Tibial nerve (tissue), 4 donors: ENCODE results near the gene TENM4.

ENCODE experiments used
- CTCF ChIP-seq, 5 experiments: fragments of 200-600 bp in 3 of 5; fragments of 450-650 bp in 2 of 5; sonication (generic) in 3 of 5; IDR thresholded peaks; one replicate each; pipeline ENCODE4 v1.5.1; 2016 to 2019; ENCODE audit warnings: antibody characterized with exemption in 5 of 5, mild to moderate bottlenecking in 3 of 5, moderate library complexity in 2 of 5
- EP300 ChIP-seq, 2 donors: sonication (generic); formaldehyde crosslinking; IDR thresholded peaks; one replicate each; pipeline ENCODE4 v1.6.1; 2017; ENCODE audit warnings: antibody characterized with exemption in 2 of 2, mild to moderate bottlenecking in 1 of 2
- POLR2A ChIP-seq, 2 donors: fragments of 450-650 bp; IDR thresholded peaks; one replicate each; pipeline ENCODE4 v1.6.1; 2017; ENCODE audit warnings: antibody characterized with exemption in 2 of 2, mild to moderate bottlenecking in 2 of 2, moderate library complexity in 2 of 2

- TF ChIP-seq CTCF (IDR thresholded peaks at IDR 0.05) (no peak), POLR2A (IDR thresholded peaks at IDR 0.05) (no peak), EP300 (IDR thresholded peaks at IDR 0.05) (no peak)
Observed at GRCh38 chr11:79480864-79481263, 40.0 kb upstream of the TENM4 start.
